GM19240 (cell line): ENCODE data around the gene TTC33.
"Not testable (repeated sequence)": the region's sequence is repeated elsewhere in the genome, so short reads cannot be mapped to it uniquely, and the experiment has no call there.

Experiments
- DNase-seq: peaks from one replicate; pipeline ENCODE4 v3.0.0; 2011; ENCODE audit warnings: low spot score; ENCODE audit not compliant: insufficient read length

The TTC33 gene

DNA sequence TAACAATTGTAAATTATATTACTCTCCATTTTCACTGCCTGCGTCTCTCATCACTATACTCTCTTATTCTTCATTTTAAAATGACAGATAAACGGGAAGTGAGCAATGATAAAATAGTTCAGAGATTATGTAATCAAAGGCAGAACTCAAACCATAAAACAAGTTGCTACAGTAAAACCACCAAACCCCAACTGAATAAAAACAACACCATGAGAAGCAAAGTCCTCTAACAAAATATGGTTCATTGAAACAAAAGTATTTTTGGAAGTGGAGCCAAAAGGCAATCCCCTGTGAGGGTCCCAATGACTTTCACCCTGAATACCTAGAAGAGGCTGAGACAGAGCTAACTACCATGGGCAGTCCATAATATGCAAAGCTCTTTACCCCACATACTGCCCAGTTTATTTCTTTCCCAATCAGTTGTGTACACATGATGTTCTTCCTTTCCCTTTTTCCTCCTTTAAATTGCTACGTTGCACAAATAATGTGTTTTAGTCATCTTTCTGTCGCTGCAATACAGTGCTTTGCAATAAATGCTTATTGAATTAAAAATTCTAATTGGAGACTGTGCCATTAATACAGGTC, 140.1 kb downstream of the TTC33 start:
- no peak for DNase-seq

DNA sequence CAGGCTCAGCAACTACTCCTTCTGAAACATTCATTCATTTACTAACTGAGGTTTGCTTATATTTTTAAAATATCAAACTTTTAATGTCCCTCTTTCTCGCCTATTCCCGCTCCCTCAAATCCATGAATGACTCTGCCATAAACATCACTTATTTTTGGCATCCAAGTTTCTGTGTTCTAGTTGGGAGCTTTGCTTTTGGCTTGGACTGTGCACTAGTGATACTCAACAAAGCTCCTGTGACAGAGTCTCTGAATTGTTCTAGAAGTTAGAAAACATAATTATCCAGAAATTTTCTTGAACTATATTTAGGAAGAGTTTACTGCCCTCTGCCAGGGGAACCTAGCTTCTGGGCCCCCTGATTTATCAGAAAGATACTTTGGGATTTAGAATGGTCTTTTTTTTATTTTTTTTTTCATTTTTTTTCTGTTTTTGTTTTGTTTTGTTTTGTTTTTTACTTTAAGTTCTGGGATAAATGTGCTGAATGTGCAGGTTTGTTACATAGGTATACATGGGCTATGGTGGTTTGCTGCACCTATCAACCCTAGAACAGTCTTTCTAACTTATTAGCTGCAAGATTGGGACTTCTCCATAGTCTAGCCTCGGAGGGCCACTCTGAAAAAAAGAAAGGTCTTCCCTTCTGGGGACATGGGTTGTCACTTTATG, 140.7 kb downstream of the TTC33 start:
- no peak for DNase-seq

DNA sequence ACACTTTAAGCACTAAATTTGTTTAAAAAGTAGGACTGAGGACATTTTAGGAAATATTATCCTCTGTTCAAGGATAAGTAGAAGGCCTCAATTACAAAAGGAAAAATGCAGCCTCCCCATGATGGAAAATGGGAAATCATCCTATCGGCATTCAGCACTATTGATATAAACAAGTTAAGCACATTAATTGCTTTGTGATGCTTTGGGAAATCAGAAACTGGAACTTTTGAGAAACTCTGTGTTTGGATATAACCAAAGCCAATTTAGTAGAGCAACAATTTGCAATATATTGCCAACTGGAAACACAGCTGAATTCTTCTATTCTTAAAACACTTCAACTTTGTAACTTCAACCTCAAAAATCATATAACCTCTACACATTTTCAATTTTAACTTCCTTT, 141.3 kb downstream of the TTC33 start:
- DNase-seq: no peak

- no peak for DNase-seq
Observed at GRCh38 chr5:40607202-40607601, 148.6 kb downstream of the TTC33 start.

GRCh38 chr5:40606077-40606765, 149.5 kb downstream of the TTC33 start:
- DNase-seq: no peak

- no peak for DNase-seq
Observed at GRCh38 chr5:40605295-40605958, 150.3 kb downstream of the TTC33 start.

DNA sequence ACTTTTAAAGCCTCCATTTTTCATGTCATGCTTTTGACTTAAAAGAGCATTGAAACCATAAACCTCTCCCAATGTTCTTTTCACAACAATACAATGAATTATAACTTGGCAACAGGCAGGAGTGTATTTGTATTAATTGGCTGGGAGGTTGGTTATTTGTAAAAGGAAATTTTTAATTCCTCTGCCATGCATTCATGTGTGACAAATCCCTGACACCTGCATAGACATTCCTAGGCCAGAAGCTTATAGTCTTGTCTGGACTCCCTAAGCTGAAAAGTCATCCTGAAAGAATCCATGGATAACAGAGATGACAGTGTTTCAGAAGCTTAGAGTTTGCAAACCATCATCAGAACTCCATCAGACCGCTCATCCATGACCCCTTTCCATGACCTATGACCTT, 152.4 kb downstream of the TTC33 start:
- DNase-seq: no peak

GRCh38 chr5:40601198-40601868, 154.4 kb downstream of the TTC33 start:
- no peak for DNase-seq

- no peak for DNase-seq
Observed at GRCh38 chr5:40600383-40600782, 155.4 kb downstream of the TTC33 start.

DNA sequence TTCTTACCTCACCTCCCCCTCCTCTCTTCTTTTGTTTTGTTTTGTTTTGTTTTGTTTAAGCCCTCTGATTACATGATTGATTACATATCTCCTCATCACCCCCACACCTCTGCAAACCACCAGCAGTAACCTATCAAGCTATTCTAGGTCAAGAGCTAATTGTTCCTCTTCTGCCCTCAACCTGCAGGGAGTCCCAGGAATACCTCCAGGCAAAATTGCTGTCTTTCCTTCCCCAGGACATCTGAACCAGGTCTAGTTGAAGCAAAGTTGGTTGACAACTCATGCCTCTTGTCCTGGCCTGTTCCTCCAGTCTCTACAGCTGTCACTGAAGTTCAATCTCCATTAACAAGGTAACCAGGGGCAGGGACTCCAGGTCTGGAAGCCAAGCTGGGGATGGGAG, 156.1 kb downstream of the TTC33 start:
- DNase-seq: no peak

DNA sequence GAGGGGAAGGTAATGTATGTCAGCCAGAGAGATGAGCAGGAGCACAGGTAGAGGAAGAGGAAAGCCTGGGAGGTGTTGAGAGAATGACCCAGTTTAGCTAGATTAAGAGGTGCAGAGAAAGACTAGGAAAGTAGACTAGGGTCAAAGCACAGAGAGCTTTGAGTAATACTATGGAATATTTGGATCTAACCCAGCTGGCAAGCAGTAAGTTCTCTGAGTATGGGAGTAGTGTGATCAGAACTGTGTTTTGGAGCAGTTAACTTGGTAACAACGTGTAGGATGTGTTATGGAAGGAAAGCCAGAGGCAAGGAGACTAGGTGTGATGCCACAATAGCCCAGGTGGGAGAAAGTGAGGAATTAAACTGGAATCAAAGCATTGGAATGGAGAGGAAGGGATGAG, 160.9 kb downstream of the TTC33 start:
- no peak for DNase-seq

GRCh38 chr5:40591727-40592396, 163.9 kb downstream of the TTC33 start:
- DNase-seq: not testable (repeated sequence)

DNA sequence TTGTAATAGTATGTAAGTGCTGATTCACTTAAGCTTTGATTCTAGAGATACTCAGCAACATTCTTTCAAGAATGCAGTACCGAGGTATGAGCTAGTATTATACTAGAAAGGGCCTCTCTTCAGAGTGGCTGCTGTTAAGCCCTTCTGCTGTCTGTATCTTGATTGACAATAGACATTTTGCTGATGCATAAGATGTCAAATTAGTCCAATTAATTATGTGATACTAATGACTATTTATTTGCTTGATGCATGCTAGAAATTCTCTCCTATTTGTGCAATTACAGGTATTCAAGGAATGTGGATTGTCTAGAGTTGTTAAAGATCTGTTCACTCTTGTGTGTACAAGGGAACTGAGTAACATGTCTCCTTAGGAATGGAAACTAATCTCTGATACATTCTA, 168.4 kb downstream of the TTC33 start:
- no peak for DNase-seq

DNA sequence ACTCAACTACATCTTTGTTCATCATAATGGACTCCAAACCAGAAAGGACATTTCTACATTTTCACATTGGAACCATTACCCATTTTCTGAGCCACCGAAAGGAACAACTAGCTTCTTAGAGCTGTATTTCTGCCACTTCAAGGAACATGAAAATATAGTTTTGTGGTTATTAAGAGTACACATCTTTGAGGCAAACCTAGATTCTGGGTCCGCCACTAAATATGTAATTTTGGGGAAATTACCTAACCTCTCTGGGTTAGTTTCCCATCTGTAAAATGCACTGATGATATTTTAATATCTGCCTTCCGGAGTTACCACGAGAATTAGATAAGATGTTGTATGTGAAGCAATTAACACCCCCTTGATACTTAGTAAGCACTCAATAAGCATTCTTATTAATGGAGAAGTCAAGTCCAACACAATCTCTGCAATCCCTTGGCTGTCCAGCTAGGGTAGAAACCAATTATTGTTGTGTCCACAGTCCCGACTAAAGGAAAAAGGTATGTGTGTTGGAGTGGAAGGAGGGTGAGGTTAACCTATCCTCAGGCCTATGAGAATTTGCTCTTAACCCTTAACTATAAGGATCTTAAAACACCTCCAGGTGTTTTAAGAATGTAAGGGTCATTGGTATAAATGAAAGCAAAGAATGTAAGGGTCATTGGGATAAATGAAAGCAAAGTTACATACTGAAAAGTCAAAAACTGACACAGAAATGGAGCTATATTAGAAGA, 170.1 kb downstream of the TTC33 start:
- DNase-seq: no peak

DNA sequence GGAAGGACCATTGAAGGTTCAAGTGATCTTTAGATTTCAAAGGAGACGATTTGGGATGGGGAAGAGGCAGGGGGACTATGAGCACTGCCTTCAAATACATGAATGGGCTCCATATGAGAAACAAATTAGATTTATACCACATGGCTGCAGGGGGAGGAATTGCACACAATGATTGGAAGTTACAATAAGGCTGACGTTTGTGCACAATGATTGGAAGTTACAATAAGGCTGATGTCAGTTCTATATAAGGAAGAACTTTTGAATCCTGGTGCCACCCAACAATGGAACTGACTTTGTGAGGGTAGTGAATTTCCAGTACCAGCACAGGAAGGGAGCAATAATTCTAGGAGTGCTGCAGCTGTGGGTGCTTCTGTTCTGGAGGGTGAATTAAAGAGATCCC, 171.7 kb downstream of the TTC33 start:
- DNase-seq: no peak

DNA sequence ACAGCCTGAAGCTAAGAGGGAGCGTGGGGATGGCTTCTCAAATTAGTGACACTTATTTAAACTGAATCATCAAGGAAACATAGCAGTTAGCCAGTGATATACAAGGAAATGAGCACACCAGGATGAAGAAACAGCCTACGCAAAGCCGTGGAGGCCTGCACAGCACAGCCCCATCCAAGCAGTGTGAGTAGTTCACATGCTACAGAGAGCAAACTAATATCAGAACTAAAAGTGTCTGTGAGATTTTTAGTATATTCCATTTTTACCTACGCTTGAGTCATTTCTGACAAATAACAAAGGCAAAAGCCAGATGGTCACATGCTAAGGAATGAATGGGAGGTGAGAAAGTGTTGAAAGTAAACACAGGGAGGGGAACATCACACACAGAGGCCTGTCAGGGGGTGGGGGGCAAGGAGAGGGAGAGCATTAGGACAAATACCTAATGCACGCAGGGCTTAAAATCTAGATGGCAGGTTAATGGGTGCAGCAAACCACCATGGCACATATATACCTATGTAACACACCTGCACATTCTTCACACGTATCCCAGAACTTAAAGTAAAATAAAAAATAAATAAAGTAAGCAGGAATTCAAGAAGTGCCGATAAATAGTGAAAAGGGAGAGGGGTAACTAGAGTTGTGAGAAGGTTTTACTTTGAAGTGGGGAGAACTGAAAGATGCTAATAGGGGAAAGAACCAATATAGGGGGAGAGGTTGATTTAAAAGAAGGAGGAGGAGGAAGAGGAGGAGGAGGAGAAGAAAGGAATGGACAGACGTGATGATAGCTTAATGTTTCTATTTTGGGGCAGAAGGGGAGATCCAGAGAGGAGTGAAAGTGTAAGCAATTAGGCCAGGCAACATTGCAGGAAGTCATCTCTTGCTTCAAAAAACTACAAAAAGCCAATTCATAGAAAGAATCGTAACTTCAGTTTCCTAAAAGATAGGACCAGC, 177.0 kb downstream of the TTC33 start:
- DNase-seq: no peak

DNA sequence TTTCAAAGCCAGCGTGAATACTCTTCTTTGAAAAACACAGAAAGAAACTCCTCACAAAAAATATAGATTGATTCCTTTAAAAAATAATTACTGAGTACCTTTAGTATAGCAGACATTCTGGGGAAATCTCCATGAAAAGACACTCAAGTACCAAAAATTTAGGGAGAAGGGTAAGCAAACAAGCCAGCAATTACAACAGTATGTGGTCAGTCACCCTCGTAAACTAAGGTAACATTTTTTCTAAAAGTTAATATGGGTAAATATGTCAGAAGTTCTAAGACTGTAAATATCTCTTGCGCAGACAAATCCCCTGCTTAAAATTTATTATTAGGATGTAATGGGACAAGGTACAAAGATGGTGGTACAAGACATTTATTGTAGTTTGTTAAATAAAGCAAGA, 178.0 kb downstream of the TTC33 start:
- no peak for DNase-seq

DNA sequence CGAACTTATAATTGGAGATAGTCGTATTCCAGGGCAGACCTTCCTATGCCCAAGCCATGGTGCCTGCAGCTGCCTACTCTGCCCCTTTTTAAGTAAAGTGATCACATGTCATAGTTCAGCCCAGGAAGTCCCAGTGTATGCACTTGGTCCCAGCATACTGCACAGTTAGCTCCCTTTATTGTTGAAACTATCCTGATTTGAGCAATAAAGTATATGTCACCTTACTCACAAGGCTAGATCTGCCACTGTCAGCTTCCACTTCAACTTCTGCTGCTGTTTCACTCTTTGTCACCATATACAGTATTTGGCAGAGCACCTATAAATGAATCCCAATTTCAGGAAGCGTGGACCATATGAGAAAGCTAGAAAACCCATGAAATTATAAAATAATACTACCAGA, 179.8 kb downstream of the TTC33 start:
- no peak for DNase-seq

- no peak for DNase-seq
Observed at GRCh38 chr5:40575411-40575810, 180.3 kb downstream of the TTC33 start.
